HG02943 (cell line): ENCODE data around the gene SPATA31C1.
"Not testable (repeated sequence)": the region's sequence is repeated elsewhere in the genome, so short reads cannot be mapped to it uniquely, and the experiment has no call there.

Experiments
- ATAC-seq: cut with Tn5 transposase; IDR thresholded peaks from one replicate; pipeline ENCODE4 v1.9.1; 2021; ENCODE audit warnings: mild to moderate bottlenecking, low read depth, moderate library complexity; ENCODE audit not compliant: unreplicated experiment

SPATA31C1 gene

GRCh38 chr9:87886210-87886932, 31.4 kb upstream of the SPATA31C1 start:
- no peak for ATAC-seq

DNA sequence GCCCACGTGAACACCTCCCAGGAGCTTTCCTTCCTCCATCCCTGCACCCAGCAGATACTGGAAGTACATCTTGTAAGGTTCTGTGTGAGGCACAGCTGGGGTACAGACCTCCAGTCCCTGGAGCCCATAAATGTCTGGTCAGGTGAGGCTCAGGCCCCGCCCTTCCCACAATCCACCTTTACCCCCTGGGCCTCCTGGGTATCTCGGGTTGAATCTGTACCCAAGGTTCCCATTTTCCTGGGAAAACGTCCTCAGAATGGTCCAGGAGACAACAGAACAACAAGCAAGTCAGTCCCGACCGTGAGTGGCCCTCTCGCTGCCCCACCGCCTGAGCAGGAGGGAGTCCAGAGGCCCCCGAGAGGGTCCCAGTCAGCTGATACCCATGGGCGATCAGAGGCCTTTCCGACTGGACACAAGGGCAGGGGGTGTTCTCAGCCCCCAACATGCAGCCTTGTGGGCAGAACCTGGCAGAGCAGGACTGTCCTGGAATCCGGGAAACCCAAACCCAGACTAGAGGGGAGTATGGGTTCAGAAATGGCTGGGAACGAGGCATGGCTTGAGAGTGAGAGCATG, 30.7 kb upstream of the SPATA31C1 start:
- no peak for ATAC-seq

- no peak for ATAC-seq
Observed at GRCh38 chr9:87887661-87888480, 29.9 kb upstream of the SPATA31C1 start.

DNA sequence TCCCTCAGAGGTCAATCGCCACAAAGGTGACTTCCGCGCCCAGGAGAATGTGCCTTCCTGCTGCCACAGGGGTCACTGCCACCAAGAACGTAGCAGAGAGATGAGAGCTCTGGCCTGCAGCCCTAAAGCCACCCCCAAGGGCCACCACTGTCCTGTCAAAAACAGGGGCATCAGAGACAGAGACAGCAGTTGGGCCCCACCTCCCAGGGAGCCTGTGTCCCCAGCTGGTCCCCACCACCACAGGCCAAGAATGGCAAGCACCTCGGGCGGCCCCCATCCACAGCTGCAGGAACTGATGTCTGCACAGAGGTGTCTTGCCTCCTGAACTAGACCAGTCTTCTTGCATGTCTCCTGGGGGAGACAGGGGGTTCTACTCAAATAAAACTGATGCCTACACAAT, 29.3 kb upstream of the SPATA31C1 start:
- no peak for ATAC-seq

GRCh38 chr9:87889065-87889881, 28.5 kb upstream of the SPATA31C1 start:
- ATAC-seq, result no peak

DNA sequence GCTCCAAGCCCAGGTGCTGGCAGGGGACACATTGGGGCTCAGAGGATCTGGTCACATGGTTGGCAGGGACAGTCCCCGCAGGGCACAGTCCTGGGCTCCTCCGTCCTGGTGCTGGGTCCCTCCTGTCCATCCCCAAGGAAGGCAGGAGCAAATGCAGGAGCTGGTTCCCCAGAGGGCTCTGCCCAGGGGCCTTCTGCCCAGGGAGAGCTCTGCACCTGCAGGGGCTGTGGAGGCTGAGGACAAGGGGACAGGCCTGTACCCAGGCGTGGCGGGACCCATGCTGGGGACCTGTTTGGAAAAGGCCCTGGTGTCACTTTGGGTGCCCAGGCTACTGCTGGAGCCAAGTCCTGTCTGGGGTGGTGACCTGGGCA, 27.9 kb upstream of the SPATA31C1 start:
- ATAC-seq, result no peak

GRCh38 chr9:87890837-87891236, 26.9 kb upstream of the SPATA31C1 start:
- ATAC-seq, result no peak

DNA sequence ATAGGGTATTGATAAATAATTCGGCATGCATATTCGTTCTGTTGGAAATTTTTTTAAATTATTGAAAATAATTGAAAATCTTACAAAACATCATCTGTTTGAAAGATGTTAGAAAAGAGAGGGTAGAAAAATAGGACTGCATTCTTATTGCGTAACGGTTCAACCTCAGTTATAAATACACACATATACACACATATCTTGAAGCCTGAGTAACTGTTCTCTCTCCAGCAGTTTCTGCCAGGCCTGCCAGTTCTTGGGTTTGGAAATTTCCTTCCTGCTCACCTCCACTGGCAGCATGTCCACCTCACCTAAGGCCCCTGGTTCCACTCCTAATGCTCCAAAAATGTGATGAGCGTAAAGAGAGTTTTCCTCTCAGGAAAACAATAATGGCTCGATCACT, 26.0 kb upstream of the SPATA31C1 start:
- ATAC-seq, result no peak

DNA sequence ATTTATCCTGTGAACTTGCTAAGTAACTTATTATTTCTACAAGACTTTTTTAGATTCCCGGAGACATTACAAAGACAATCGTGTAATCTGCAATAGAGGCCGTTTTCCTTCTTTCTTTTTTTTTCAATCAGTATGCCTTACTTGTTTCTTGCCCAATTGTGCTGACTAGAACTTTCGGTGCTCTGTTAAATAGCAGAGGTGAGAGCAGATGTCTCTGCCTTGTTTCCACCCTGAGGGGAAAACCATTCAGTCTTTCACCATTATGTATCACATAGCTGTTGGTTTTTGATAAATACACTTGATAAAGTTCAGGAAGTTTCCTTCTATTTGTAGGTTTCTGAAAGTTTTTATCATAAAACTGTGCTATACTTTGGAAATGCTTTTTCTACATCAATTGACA, 24.8 kb upstream of the SPATA31C1 start:
- no peak for ATAC-seq

DNA sequence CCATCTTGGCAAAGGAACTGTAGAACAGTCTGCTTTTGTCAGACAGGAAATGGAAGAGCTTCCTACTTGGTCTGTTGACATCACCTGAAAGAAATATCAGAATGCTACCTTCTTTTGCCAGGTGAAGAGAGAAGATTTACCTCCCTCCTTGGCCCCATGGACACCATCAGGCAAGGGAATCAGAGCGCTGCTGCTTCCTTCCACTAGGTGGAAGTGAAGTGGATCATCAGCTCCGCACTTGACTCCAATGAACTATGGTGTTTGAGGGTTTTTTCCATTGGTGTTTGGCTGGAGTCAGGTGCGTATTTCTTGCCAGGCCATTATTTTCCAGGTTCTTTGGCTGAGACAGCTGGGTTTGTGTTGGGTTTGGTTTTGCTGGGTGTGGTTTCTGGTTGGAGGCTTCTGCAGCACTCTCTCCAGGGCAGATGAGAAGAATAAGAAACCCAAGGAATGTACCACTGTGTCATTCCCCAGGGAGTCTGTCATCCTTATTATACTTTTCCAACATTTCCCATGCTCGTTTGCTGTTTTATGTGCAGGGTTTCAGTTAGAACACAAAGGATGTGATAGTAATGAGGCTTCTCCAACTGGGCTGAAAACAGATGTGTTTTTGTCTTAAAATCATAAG, 22.6 kb upstream of the SPATA31C1 start:
- ATAC-seq, result no peak

- ATAC-seq, result no peak
Observed at GRCh38 chr9:87896891-87897290, 20.9 kb upstream of the SPATA31C1 start.

GRCh38 chr9:87898151-87898550, 19.6 kb upstream of the SPATA31C1 start:
- no peak for ATAC-seq

- ATAC-seq, result not testable (repeated sequence)
Observed at GRCh38 chr9:87902371-87902770, 15.4 kb upstream of the SPATA31C1 start.

DNA sequence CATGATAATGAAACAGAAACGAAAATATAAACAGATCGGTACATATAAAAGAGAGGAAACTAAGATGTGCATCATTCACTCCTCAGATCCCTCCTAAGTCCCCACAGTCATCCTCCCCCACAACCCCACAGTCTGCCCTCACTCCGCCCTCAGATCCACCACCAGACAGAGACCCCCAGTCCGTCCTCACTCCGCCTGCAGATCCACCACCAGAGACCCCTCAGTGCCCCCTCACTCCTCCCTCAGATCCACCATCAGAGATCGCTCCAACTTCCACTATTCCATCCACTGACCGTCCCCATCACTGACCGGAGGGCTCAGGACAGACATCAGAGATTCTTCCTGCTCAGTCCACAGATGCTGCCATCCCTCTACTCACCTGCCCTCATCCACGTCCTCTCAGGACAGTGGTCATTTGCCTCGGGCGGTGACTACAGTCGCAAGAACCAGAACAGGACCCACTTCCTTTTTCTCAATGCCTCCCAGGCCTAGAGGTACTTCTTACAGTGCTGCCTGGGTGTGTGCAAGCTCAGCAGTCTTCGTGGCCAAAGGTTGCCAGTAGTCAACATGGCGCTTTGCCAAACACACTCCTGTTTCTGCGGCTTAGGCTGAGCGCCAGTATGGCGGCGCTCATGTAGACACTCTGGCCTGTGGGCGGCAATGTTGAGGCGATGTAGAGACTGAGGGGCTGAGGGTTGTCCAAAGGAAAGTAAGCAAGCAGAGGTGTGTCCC, 8.3 kb upstream of the SPATA31C1 start:
- no peak for ATAC-seq

DNA sequence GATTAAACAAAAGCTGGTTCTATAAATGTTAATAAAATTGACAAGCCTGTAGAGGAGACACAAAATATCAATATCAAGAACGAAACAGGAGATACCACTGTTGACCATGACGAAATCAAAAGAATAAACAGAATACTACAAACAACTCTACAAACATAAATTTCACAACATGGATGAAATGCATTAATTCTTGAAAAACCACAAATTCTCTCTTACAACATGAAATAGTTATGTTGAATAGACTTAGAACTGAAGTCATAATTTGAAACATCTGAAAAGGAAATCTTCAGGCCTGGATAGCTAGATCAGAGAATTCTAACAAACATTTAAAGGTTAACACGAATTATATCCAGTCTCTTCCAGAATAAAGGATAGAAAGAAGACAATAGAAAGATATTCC, 6.9 kb upstream of the SPATA31C1 start:
- no peak for ATAC-seq

DNA sequence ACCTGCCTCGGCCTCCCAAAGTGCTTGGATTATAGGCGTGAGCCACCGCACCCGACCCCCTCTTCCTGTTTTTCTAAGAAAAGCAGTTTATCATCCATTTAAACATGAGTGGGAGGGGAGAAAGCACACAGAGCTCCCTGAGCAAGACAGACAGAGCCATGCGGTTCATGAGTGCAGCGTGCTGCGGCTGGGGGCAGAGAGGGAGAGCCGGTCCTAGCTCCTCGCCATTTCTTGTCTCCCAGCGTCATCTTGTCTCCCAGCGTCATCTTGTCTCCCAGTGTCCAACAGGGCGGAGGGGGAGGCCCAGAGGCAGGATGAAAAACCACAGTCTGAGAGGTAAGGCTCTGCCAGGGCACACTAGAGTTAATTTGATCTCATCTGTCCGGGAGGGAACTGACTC, 1.3 kb downstream of the SPATA31C1 start:
- ATAC-seq, result not testable (repeated sequence)

GRCh38 chr9:87921561-87921960, 3.8 kb downstream of the SPATA31C1 start:
- not testable (repeated sequence) for ATAC-seq

DNA sequence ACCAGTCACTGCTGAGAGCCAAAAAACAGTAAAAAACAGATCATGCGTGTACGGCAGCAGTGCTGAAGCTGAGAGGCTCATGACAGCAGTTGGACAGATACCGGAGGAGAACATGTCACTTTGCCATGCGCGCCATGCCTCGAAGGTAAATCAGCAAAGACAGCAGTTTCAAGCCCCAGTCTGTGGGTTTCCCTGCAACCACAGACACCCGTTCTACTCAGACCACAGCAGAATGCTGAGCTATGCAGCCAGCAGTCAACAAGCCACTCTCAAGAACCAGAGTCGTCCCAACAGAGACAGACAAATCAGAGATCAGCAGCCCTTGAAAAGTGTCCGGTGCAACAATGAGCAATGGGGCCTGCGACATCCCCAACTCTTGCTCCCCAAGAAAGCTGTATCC, 5.2 kb downstream of the SPATA31C1 start:
- ATAC-seq, result not testable (repeated sequence)

DNA sequence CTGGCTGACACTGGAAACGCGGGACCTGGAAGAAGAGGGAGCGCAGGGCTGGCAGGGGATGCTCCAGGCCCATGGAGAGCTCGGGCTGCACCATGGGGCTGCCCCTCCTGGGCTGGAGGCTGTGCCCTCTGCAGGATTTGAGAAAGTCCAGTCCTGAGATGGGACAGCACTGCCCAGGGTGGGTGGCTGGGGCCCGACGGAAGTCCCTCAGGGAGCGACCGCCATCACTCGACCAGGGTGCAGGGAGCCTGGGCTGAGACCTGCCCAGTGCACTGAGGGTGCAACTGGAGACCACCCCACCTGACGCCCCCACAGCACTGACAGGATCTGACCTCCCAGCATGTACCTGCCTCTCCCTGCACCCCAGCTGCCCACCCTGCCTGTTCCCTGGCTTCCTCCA, 7.1 kb downstream of the SPATA31C1 start:
- not testable (repeated sequence) for ATAC-seq

- not testable (repeated sequence) for ATAC-seq
Observed at GRCh38 chr9:87929152-87929551, 11.4 kb downstream of the SPATA31C1 start.
